ENCODE measurements around the gene AK5.

- TF ChIP-seq, protein P1, sequence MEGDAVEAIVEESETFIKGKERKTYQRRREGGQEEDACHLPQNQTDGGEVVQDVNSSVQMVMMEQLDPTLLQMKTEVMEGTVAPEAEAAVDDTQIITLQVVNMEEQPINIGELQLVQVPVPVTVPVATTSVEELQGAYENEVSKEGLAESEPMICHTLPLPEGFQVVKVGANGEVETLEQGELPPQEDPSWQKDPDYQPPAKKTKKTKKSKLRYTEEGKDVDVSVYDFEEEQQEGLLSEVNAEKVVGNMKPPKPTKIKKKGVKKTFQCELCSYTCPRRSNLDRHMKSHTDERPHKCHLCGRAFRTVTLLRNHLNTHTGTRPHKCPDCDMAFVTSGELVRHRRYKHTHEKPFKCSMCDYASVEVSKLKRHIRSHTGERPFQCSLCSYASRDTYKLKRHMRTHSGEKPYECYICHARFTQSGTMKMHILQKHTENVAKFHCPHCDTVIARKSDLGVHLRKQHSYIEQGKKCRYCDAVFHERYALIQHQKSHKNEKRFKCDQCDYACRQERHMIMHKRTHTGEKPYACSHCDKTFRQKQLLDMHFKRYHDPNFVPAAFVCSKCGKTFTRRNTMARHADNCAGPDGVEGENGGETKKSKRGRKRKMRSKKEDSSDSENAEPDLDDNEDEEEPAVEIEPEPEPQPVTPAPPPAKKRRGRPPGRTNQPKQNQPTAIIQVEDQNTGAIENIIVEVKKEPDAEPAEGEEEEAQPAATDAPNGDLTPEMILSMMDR (IDR thresholded peaks at IDR 0.05) = no peak
- no peak for TF ChIP-seq POLR2A (IDR thresholded peaks at IDR 0.05)
Measured at GRCh38 chr1:77378723-77379535, 97.1 kb downstream of the AK5 start.
